Stimulated activated naive CD4-positive, alpha-beta T cell (primary cell): Measurements from ENCODE around the gene COL27A1.
"Not testable (repeated sequence)": the region's sequence is repeated elsewhere in the genome, so short reads cannot be mapped to it uniquely, and the experiment has no call there.

Source experiments
- DNase-seq, 6 experiments: peaks; one replicate each; lab custom pipeline; 2025; lab: John Stamatoyannopoulos, UW

The COL27A1 gene

GRCh38 chr9:114308361-114308950 lies 153.1 kb downstream of the COL27A1 start:
- DNase-seq, result no peak

GRCh38 chr9:114309096-114309495 lies 153.8 kb downstream of the COL27A1 start:
- DNase-seq, result no peak

- no peak for DNase-seq
Measured at GRCh38 chr9:114310471-114311450, 155.4 kb downstream of the COL27A1 start.

GRCh38 chr9:114311571-114312512 lies 156.5 kb downstream of the COL27A1 start:
- no peak for DNase-seq

- DNase-seq, result no peak
Measured at GRCh38 chr9:114312513-114312875, 157.2 kb downstream of the COL27A1 start.

- no peak for DNase-seq
Measured at GRCh38 chr9:114313186-114313585, 157.8 kb downstream of the COL27A1 start.

GRCh38 chr9:114314256-114314867 lies 159.0 kb downstream of the COL27A1 start:
- DNase-seq, result no peak

GRCh38 chr9:114314881-114315722 lies 159.8 kb downstream of the COL27A1 start:
- no peak for DNase-seq

GRCh38 chr9:114315723-114316363 lies 160.5 kb downstream of the COL27A1 start:
- DNase-seq, result no peak

GRCh38 chr9:114316605-114317230 lies 161.4 kb downstream of the COL27A1 start:
- no peak for DNase-seq

- DNase-seq, result no peak
Measured at GRCh38 chr9:114317665-114318357, 162.5 kb downstream of the COL27A1 start.

- DNase-seq, result no peak
Measured at GRCh38 chr9:114318416-114318815, 163.1 kb downstream of the COL27A1 start.

- DNase-seq, result no peak
Measured at GRCh38 chr9:114319147-114319546, 163.8 kb downstream of the COL27A1 start.

GRCh38 chr9:114320710-114321109 lies 165.4 kb downstream of the COL27A1 start:
- not testable (repeated sequence) for DNase-seq

- DNase-seq, result no peak
Measured at GRCh38 chr9:114321759-114322158, 166.4 kb downstream of the COL27A1 start.

- not testable (repeated sequence) for DNase-seq
Measured at GRCh38 chr9:114322160-114322818, 167.0 kb downstream of the COL27A1 start.

GRCh38 chr9:114322831-114323531 lies 167.6 kb downstream of the COL27A1 start, which contains the start of gene ORM1:
Gene ORM1 (plus strand): TSS chr9:114323098. CDS start chr9:114323134, 36 bp downstream.
- not testable (repeated sequence) for DNase-seq

- DNase-seq, result not testable (repeated sequence)
Measured at GRCh38 chr9:114323849-114324248, 168.5 kb downstream of the COL27A1 start.
